Measurements from ENCODE around the gene LAIR2. TPM values are rescaled to one million over a fixed set of nuclear protein-coding genes. Genes with fewer than 3 reads are reported as not detected.

The LAIR2 gene
- polyA plus RNA-seq, 2 of the 4 experiments (the other 2 are of a cell fraction) = not detected

DNA sequence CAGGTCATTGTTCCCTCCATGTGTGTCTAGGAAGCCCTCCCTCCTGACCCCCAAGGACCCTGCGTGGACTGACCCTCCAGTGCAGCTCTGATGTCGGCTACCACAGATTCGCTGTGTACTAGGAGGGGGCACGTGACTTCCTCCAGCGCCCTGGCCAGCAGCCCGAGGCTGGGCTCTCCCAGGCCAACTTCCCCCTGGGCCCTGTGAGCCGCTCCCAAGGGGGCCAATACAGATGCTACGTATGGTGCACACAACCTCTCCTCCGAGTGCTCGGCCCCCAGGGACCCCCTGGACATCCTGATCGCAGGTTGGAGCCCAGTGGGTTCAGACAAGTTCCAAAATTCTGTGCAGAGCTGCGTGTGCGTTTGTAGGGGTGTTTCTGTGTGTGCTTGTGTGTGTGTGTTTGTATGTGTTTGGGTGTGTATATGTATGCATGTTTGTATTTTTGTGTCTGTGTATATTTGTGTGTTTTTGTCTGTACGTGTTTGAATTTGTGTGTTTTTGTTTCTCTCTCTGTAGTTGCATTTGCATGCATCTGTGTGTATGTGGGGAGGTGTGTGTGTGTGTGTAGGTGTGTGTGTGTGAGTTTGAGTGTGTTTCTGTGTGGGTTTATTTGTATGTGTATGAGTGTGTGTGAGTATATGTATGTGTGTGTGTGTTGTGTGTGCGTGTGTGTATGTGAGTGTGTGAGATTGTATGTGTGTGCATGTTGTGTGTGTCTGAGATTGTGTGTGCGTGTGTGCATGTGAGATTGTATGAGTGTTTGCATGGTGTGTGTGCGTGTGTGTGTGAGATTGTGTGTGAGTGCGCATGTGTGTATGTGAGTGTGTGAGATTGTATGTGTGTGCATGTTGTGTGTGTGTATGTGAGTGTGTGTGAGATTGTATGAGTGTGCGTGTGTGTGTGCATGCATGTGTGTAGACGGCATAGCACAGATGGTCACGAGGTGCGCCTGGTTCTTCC is 49.6 kb downstream of the LAIR2 start (continued):
- TF ChIP-seq, protein P1, sequence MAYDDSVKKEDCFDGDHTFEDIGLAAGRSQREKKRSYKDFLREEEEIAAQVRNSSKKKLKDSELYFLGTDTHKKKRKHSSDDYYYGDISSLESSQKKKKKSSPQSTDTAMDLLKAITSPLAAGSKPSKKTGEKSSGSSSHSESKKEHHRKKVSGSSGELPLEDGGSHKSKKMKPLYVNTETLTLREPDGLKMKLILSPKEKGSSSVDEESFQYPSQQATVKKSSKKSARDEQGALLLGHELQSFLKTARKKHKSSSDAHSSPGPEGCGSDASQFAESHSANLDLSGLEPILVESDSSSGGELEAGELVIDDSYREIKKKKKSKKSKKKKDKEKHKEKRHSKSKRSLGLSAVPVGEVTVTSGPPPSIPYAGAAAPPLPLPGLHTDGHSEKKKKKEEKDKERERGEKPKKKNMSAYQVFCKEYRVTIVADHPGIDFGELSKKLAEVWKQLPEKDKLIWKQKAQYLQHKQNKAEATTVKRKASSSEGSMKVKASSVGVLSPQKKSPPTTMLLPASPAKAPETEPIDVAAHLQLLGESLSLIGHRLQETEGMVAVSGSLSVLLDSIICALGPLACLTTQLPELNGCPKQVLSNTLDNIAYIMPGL (CRISPR knock-in tag; IDR thresholded peaks at IDR 0.05; ENCODE audit: borderline replicate concordance) = no peak
- TF ChIP-seq HDAC2 (IDR thresholded peaks at IDR 0.05) = no peak
- no peak for TF ChIP-seq HES2 (IDR thresholded peaks at IDR 0.05)
- TF ChIP-seq ZSCAN20 (CRISPR knock-in tag; IDR thresholded peaks at IDR 0.05) = no peak
- TF ChIP-seq RCOR1 (IDR thresholded peaks at IDR 0.05; ENCODE audit: low read depth, low read length) = no peak
- no peak for TF ChIP-seq TP53 (CRISPR knock-in tag; IDR thresholded peaks at IDR 0.05)
- TF ChIP-seq FOSB (CRISPR knock-in tag; IDR thresholded peaks at IDR 0.05) = no peak
- no peak for TF ChIP-seq EHMT2 (IDR thresholded peaks at IDR 0.05; ENCODE audit: low read depth)

DNA sequence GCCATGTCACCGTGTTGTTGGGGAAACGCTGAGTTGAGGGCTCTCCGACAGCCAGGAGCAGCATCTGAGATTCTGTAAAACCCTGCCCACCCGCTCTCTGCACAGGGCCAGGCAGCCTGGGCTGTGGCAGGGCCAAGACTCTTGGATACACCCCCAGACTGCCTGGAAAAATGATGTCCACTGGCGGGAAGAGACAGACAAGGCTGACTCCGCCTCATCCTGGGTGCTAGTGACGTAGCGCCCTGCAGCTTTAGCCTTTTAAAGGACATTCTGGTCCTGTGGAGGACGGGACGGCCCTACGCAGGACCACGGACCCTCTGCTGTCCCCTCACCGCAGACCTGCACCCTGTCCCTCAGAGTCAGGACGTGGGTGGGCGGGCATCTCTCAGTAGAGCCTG is 50.3 kb downstream of the LAIR2 start:
- no peak for TF ChIP-seq RNF2 (IDR thresholded peaks at IDR 0.05; ENCODE audit: borderline replicate concordance, low read depth)
- peaks cover 5% of the 10 kb centered on the region; the same call in 1 of the 3 replicates for H3K9me3 ChIP-seq
- WGBS (ENCODE audit: missing lambda C conversion rate) = 31% methylated on average over 15 of the region's 15 CpGs
- no peak for FAIRE-seq
- ChIA-PET POLR2A (no interaction called here), CTCF (interaction anchor here (1.0 kb wide), 1 partner anchor 13 kb away, joined by 3 read pairs; no protein-coding TSS in a partner anchor)
- H3K4me2 ChIP-seq = no peak overlapping the region
- no peak overlapping the region for H3K4me3 ChIP-seq
- no peak for DNase-seq (ENCODE audit: low read depth in 1 of 2, low spot score in 1 of 2)
- no peak for ATAC-seq
- no peak overlapping the region for H3K27ac ChIP-seq
- H3K4me1 ChIP-seq = no peaks in the 10 kb centered on the region

DNA sequence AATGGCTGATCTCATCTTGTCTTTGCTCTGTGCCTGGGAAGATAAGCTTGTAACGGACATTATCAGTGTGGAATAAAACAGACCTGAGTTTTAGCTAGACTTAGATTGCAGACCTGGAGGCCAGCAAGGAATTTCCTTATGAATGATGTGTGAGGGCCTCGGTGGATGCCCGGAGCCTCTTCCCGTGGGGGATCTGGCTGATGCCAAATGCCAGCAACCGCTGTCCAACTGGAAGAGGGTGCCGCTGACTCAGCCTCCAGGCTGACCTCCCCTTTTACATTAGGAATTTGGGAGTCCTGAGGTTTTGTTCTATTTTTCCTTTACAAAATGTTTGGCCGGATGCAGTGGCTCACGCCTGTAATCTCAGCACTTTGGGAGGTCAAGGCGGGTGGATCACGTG is 51.4 kb downstream of the LAIR2 start:
- no peak for ATAC-seq
- H3K4me2 ChIP-seq = no peak overlapping the region
- H3K4me3 ChIP-seq = no peak overlapping the region
- 49% methylated on average over 10 of the region's 10 CpGs for WGBS (ENCODE audit: missing lambda C conversion rate)
- no peak overlapping the region for H3K27ac ChIP-seq
- ChIA-PET POLR2A (interaction anchor here (0.5 kb wide), 1 partner anchor 388 kb away, joined by 3 read pairs; no protein-coding TSS in a partner anchor), CTCF (interaction anchor here (1.0 to 1.2 kb wide), 2 partner anchors 12 to 243 kb away, joined by 3 read pairs; no protein-coding TSS in a partner anchor)
- FAIRE-seq = no peak
- DNase-seq (ENCODE audit: low read depth in 1 of 2, low spot score in 1 of 2) = no peak
- TF ChIP-seq MAX (IDR thresholded peaks at IDR 0.05) (no peak), RAD21 (conservative IDR thresholded peaks at IDR 0.05 in 1 of 2, IDR thresholded peaks at IDR 0.05 in 1 of 2) (no peak), ELK1 (IDR thresholded peaks at IDR 0.05; ENCODE audit: low read depth, low read length) (no peak), EP300 (IDR thresholded peaks at IDR 0.05) (no peak), REST (IDR thresholded peaks at IDR 0.05) (no peak), ZC3H11A (IDR thresholded peaks at IDR 0.05) (no peak), FOSL2 (IDR thresholded peaks at IDR 0.05) (no peak), FOSL2 (CRISPR knock-in tag; IDR thresholded peaks at IDR 0.05) (no peak), ZFP36 (IDR thresholded peaks at IDR 0.05; ENCODE audit: borderline replicate concordance, partially characterized antibody) (no peak), SREBF2 (IDR thresholded peaks at IDR 0.05) (no peak), RNF2 (IDR thresholded peaks at IDR 0.05; ENCODE audit: borderline replicate concordance, low read depth) (no peak), HES2 (IDR thresholded peaks at IDR 0.05) (no peak), HEYL (CRISPR knock-in tag; IDR thresholded peaks at IDR 0.05) (no peak), RCOR1 (IDR thresholded peaks at IDR 0.05; ENCODE audit: low read depth, low read length) (no peak)
- no peaks in the 10 kb centered on the region for H3K4me1 ChIP-seq
- H3K9me3 ChIP-seq = peaks cover 5% of the 10 kb centered on the region; the same call in 1 of the 3 replicates
